Measurements from ENCODE around the gene CENPU. TPM values are rescaled to one million over a fixed set of nuclear protein-coding genes. Genes with fewer than 3 reads are reported as not detected.

Gene CENPU
- total RNA-seq, 1 donor from 2014 or later = 229 TPM

- H3K9me3 Mint-ChIP-seq = no peaks in the 10 kb centered on the region
- DNase-seq (ENCODE audit: low spot score) = no peak
- TF ChIP-seq, protein P1, sequence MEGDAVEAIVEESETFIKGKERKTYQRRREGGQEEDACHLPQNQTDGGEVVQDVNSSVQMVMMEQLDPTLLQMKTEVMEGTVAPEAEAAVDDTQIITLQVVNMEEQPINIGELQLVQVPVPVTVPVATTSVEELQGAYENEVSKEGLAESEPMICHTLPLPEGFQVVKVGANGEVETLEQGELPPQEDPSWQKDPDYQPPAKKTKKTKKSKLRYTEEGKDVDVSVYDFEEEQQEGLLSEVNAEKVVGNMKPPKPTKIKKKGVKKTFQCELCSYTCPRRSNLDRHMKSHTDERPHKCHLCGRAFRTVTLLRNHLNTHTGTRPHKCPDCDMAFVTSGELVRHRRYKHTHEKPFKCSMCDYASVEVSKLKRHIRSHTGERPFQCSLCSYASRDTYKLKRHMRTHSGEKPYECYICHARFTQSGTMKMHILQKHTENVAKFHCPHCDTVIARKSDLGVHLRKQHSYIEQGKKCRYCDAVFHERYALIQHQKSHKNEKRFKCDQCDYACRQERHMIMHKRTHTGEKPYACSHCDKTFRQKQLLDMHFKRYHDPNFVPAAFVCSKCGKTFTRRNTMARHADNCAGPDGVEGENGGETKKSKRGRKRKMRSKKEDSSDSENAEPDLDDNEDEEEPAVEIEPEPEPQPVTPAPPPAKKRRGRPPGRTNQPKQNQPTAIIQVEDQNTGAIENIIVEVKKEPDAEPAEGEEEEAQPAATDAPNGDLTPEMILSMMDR (IDR thresholded peaks at IDR 0.05) = no peak
- TF ChIP-seq EZH2phosphoT487 (IDR thresholded peaks at IDR 0.05) = no peak
- TF ChIP-seq EZH2 (IDR thresholded peaks at IDR 0.05) = no peak
- H3K4me1 Mint-ChIP-seq = peaks cover 18% of the 10 kb centered on the region
- H3K4me3 Mint-ChIP-seq = no peak overlapping the region
- Histone ChIP-seq H3K9ac (no peak overlapping the region), H3K27ac (no peak overlapping the region), H4K20me1 (ENCODE audit: low read depth) (no peaks in the 10 kb centered on the region), H3F3A (ENCODE audit: low read depth) (no peaks in the 10 kb centered on the region), H3K27me3 (no peaks in the 10 kb centered on the region), H3K4me2 (no peak overlapping the region), H2AFZ (replicated peaks) (no peak overlapping the region), H3K9me3 (ENCODE audit: low read depth) (no peaks in the 10 kb centered on the region), H3K4me1 (no peaks in the 10 kb centered on the region), H3K36me3 (no peaks in the 10 kb centered on the region), H3K4me3 (no peak overlapping the region), H3K79me2 (ENCODE audit: low read depth) (no peaks in the 10 kb centered on the region)
- no peak overlapping the region for H3K27ac Mint-ChIP-seq
- peaks cover 3% of the 10 kb centered on the region for H3K36me3 Mint-ChIP-seq
- H3K27me3 Mint-ChIP-seq (ENCODE audit: insufficient read depth, low read depth) = peaks cover 5% of the 10 kb centered on the region
These were observed 34.4 kb upstream of the CENPU start for GRCh38 chr4:184768296-184768695.

DNA sequence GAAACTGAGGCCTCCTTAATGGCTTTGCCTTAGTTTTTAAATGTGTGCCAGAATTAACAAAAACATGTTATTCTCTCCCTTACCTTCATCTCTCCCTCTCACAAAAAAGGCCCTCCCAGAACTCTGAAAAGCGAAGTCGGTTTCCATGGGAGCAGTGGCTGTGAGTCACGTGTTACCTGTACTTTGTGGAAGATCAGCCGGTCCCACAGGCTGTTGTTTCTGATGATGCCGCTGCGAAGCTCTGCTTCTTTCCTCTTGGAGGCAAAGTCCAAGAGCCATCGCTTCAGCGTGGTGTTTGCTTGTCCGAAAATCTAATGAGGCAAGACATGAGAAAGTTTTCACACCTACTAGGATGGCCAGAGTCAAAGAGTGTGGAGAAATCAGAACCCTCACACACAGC lies 32.5 kb upstream of the CENPU start:
- no peaks in the 10 kb centered on the region for H4K20me1 ChIP-seq (ENCODE audit: low read depth)
- Mint-ChIP-seq H3K4me3 (no peak overlapping the region), H3K27ac (no peak overlapping the region), H3K36me3 (peaks cover 3% of the 10 kb centered on the region), H3K27me3 (ENCODE audit: insufficient read depth, low read depth) (peaks cover 5% of the 10 kb centered on the region), H3K9me3 (no peaks in the 10 kb centered on the region), H3K4me1 (peaks cover 13% of the 10 kb centered on the region)
- H3K27me3 ChIP-seq = no peaks in the 10 kb centered on the region
- no peak for DNase-seq (ENCODE audit: low spot score)
- no peak overlapping the region for H3K9ac ChIP-seq
- no peak overlapping the region for H2AFZ ChIP-seq (replicated peaks)
- no peaks in the 10 kb centered on the region for H3K9me3 ChIP-seq (ENCODE audit: low read depth)
- no peak overlapping the region for H3K4me3 ChIP-seq
- H3K79me2 ChIP-seq (ENCODE audit: low read depth) = no peaks in the 10 kb centered on the region
- H3K36me3 ChIP-seq = no peaks in the 10 kb centered on the region
- H3K4me2 ChIP-seq = no peak overlapping the region
- H3K4me1 ChIP-seq = no peaks in the 10 kb centered on the region
- TF ChIP-seq, protein P1 (IDR thresholded peaks at IDR 0.05) = no peak
- no peak for TF ChIP-seq EZH2phosphoT487 (IDR thresholded peaks at IDR 0.05)
- no peak overlapping the region for H3K27ac ChIP-seq
- H3F3A ChIP-seq (ENCODE audit: low read depth) = no peaks in the 10 kb centered on the region

- H3K4me3 ChIP-seq = no peak overlapping the region
- peak; percentile 25 for DNase-seq (ENCODE audit: low spot score)
- H3F3A ChIP-seq (ENCODE audit: low read depth) = no peaks in the 10 kb centered on the region
These were observed 31.8 kb upstream of the CENPU start for GRCh38 chr4:184765473-184766340.

More at GRCh38 chr4:184765473-184766340, 31.8 kb upstream of the CENPU start:
- no peak overlapping the region for H3K4me3 Mint-ChIP-seq
- H3K9me3 Mint-ChIP-seq = no peaks in the 10 kb centered on the region
- Histone ChIP-seq H3K9ac (no peak overlapping the region), H3K79me2 (ENCODE audit: low read depth) (no peaks in the 10 kb centered on the region), H4K20me1 (ENCODE audit: low read depth) (no peaks in the 10 kb centered on the region), H3K9me3 (ENCODE audit: low read depth) (no peaks in the 10 kb centered on the region), H3K27me3 (no peaks in the 10 kb centered on the region), H3K27ac (no peak overlapping the region), H3K4me2 (no peak overlapping the region), H3K36me3 (no peaks in the 10 kb centered on the region), H3K4me1 (no peaks in the 10 kb centered on the region), H2AFZ (replicated peaks) (no peak overlapping the region)
- H3K27ac Mint-ChIP-seq = no peak overlapping the region
- H3K36me3 Mint-ChIP-seq = peaks cover 3% of the 10 kb centered on the region
- peaks cover 5% of the 10 kb centered on the region for H3K27me3 Mint-ChIP-seq (ENCODE audit: insufficient read depth, low read depth)
- H3K4me1 Mint-ChIP-seq = peaks cover 9% of the 10 kb centered on the region
- TF ChIP-seq EZH2phosphoT487 (IDR thresholded peaks at IDR 0.05) = no peak
- no peak for TF ChIP-seq EZH2 (IDR thresholded peaks at IDR 0.05)
- TF ChIP-seq, protein P1 (IDR thresholded peaks at IDR 0.05) = peak; percentile 39

Measured in neural progenitor cell (in vitro differentiated cells).